ENCODE results near the gene TRPM2. TPM values are rescaled to one million over a fixed set of nuclear protein-coding genes. Genes with fewer than 3 reads are reported as not detected.

Gene TRPM2
- total and polyA plus RNA-seq, 2 of the 8 experiments (the other 6 are each of a cell fraction or from before 2014, with no cell fraction given) = 0.27 to 0.28 TPM

- no peak for TF ChIP-seq ATF2 (IDR thresholded peaks at IDR 0.05; ENCODE audit: low read length)
- no peak for TF ChIP-seq CBX5 (IDR thresholded peaks at IDR 0.05; ENCODE audit: low read depth, low read length)
- no peak for TF ChIP-seq EP300 (IDR thresholded peaks at IDR 0.05; ENCODE audit: borderline replicate concordance in 1 of 2, low read depth in 2 of 2, low read length in 2 of 2)
- TF ChIP-seq ASH2L (IDR thresholded peaks at IDR 0.05; ENCODE audit: low read length) = no peak
- no peak for TF ChIP-seq TAF1 (IDR thresholded peaks at IDR 0.05; ENCODE audit: low read depth, low read length)
Observed at GRCh38 chr21:44432841-44433790, 79.7 kb downstream of the TRPM2 start (continued).

Data from H1 (cell line).